TTC549 (cell line): ENCODE data around the gene ADAMTS12.
"Not testable (repeated sequence)": the region's sequence is repeated elsewhere in the genome, so short reads cannot be mapped to it uniquely, and the experiment has no call there.

Experiments used
- FAIRE-seq: peaks from 2 replicates; lab custom pipeline; 2012; peaks lifted over from hg19 to GRCh38; lab: Jason Lieb, UNC

Gene ADAMTS12

DNA sequence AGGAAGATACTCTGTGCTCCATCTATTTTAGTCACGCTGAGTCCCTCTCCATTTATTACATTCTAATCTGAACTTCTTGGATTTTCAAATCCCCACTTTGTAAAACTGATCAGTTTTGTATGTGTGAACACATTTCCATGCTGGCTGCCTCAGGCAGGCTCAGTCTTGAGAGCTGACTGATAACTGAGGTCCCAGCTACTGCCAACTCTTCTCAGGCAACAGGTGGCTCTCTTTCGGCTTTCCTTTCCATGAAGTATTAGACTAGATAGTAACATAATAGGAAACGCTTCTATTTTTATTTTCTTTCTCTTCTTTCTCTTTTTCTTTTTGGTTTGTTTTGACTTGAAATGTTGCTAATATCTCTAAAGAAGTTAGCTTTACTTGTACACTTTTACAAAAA is 312.6 kb downstream of the ADAMTS12 start:
- FAIRE-seq: no peak

DNA sequence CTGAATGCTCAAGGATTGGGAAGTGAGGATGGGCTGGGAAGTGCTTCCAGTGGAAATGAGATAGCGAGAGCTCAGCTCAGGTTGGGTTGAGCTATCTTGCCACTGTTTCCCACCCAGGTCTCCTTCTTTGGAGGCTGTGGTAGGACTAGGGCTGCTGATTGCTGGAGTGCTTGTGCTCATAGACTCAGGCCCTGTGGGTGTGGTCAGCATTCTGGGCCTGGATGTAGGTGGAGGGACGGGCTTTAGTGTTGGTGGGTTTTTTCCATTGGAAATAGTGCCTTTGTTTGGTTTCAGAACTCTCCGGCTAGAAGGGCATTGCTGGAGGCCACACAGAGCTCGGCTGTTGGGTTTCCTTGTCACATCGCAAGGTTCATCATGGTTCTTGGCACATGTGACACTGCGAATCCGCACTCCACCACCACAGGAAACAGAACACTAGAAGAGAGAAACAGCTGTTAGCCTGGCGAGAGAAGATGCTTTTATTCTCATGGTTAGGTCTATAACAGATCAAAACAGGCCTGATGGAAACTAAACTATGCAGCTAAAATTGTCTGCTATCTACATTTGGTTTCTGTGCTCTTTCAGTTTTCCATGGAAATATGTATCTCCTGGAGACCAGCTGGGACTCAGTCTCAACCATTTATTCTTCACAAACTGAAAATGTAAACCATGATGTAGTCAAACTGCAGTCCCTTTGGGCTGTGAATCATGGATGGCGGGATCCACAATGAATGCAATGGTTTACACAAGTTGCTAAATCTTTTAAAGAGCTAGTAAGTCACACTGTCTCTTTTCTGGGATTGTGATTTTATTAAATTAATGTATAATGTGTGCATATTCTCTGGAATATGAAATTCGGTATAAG is 314.8 kb downstream of the ADAMTS12 start:
- no peak for FAIRE-seq

GRCh38 chr5:33565324-33565723 is 326.5 kb downstream of the ADAMTS12 start:
- FAIRE-seq: no peak

DNA sequence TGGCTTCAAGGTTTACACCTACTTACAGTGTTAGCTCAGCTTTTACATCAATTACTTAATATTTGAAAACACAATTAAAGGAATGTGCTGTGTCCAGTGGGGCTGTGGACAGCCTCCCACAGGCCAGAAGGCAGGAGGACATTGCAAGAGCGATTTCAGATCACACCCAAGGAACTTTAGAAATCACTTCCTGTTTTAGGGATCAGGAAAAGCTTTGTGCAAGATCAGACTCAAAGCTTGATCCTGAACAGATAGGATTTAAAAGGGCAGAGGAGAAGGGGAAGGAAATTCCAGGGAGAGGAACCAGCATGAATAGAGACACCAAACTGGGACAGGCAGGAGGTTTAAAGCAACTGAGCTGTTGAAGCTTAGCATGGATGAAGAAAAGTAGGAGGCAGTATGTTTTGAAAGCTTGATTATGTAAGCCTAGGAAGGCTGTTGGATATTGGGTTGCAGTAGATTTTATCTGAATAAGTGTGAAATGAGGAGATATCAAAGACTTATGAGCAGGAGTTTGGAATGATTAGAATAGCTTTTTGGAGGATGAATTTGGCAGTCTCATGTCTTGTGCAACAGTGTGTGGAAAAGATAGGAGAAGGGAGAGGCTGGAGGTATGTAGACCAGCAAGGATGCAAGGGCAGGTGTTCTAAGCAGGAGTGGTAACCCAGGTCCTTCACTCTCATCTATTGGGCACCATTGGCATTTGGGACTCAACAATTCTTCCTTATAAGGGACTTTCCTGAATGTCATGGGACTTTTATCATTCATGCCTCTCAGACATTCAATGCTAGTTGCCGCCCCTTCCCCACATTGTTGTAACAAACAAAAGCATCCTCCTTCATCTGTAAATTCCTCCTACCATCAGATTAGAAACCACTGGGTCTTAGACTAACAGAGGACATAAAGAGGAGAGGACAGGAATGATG is 327.5 kb downstream of the ADAMTS12 start:
- no peak for FAIRE-seq

GRCh38 chr5:33563530-33563929 is 328.3 kb downstream of the ADAMTS12 start:
- no peak for FAIRE-seq

GRCh38 chr5:33558489-33558888 is 333.3 kb downstream of the ADAMTS12 start:
- no peak for FAIRE-seq

DNA sequence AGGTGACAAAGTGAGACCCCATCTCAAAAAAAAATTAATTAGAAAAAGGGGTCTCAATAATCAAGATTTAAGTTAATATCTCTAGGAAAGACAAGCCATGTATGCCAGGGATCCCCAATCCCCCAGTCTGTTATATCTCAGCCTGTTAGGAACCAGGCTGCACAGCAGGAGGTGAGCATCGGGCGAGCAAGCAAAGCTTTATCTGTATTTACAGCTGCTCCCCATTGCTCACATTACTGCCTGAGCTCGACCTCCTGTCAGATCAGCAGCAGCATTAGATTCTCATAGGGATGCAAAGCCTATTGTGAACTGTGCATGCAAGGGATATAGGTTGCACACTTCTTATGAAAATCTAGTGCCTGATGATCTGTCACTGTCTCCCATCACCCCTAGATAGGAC is 334.2 kb downstream of the ADAMTS12 start:
- FAIRE-seq: no peak

DNA sequence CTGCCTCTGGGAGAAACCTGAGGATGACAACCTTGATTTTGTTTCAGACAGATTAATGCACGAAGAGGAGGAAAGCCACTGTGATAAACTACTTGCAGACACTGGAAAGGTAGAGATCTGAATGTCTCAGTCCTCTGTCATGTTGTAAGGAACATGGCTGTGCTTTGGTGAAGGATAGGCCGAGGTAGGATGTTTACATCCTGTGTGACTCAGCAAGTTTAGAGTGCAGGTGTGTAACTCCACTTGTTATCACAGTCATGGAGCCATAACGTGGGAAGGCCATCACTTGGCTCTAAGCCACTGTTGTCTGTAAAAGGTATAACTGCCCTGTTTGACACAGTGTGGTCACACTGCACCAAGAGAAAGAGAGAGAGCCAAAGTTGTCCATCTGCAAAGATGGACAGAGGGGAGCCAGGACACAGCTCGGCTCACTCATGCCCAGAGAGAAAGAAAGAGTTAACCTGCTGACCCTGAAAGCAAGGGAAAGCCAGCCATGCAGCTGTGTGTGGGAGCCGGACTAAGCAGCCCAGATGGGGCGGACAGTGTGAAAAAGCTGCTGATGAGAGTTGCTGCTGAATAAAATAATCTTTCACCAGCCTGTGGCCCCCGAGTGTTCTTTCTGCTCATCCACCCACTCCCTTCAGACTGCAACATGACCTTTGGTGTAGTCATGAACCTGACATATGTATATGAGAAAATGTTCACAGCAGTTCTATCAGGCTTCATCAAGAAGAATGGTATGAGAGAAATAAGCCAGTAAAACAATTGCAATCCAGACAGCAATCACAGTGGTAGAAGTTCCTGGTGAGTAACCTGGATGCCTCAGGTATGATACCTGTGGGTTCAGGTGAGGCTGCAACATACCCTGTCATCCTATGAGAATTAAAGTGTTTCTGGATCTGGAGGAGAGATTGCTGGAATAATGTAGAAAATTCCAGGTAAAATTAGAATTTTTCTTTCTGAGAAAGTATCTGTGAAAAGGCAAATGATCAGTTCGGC is 335.2 kb downstream of the ADAMTS12 start:
- FAIRE-seq: no peak

GRCh38 chr5:33549982-33550567 is 341.7 kb downstream of the ADAMTS12 start:
- FAIRE-seq: no peak

DNA sequence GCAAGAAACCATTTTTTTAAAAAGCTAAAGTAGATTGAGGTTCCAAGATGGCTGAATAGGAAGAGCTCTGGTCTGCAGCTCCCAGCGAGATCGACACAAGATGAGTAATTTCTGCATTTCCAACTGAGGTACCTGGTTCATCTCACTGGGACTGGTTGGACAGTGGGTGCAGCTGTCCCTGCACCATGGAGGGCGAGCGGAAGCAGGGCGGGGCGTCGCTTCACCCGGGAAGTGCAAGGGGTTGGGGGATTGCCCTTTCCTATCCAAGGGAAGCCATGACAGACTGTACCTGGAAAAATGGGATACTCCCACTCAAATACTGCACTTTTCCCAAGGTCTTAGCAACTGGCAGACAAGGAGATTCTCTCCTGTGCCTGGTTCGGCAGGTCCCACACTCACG is 352.0 kb downstream of the ADAMTS12 start:
- FAIRE-seq: not testable (repeated sequence)

DNA sequence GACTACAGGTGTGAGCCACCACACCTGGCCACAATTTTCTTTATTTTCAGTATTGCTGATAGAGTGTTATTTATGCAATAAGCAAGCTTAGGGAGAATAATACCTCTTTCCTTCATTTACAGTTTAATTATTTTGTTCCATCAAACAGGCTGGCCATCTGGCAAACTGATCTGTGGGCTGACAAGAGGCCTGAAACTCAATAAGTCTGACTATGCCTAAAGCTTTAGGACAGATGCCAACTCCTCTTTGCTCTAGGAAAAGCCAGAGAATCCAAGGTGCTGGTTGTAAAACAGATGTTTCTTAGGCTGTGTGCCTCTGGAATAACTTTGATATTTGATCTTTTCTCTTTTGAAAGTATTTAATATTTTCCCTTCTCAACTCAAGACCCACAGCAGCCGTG is 352.6 kb downstream of the ADAMTS12 start:
- FAIRE-seq: no peak

GRCh38 chr5:33538201-33538600 is 353.6 kb downstream of the ADAMTS12 start:
- FAIRE-seq: no peak

- FAIRE-seq: no peak
Observed at GRCh38 chr5:33537240-33537639, 354.6 kb downstream of the ADAMTS12 start.

GRCh38 chr5:33536802-33537201 is 355.0 kb downstream of the ADAMTS12 start:
- no peak for FAIRE-seq

DNA sequence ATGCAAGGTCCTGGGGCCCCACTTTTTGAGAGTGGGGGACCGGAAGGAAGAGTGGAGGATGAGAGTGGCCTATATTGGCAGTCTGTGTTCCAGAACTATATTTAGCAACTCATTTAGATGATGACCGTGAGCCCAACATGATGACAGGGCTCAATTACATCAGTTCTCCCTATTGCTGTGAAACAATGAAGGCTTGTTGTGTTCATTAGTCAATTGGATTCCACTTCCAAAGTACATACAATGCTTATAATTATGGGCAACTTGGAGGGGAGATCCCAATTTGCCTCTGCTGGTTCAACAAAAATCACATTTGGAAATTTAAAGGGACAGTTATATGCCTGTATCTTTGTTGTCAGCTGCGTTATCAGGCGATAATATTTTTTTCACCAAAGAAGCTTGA is 360.0 kb downstream of the ADAMTS12 start:
- no peak for FAIRE-seq

GRCh38 chr5:33531037-33531298 is 360.8 kb downstream of the ADAMTS12 start:
- FAIRE-seq: no peak

DNA sequence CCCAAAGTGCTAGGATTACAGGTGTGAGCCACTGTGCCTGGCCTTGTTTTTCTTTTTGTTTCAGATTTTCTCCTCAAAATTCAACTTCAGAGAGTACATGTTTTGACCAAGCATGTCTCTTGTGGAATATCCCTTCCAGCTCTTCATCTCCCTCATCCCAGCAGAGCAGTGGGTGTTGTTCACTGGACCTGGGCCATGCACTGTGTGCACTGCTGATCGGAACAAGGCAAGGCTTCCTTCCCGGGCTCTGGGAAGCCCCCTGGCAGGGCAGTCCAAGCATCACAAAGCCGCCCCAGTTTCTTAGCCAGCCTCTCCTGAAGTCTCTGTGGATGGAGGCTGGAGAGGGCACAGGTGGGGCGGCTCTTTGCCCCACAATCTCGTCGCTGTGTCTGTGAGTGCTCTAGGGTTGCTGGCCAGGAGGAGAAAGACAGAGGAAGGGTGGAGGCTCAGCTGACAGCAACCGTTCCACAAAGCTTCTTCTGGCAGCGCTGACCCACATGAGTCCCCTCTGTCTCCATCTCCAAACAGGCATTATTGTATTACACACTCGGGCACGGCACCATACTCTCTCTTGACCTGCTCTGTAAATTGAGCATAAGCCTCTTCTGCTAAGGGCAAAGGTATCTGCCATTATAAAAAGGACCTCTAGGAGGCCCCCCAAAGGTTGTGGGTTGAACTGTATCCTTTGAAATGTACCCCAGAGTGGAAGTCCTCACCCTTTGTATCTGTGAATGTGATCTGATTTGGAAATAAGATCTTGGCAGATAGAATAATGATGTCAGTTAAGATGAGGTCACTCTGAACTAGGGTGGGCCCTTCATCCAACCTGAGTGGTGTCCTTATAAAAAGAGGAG is 361.4 kb downstream of the ADAMTS12 start:
- no peak for FAIRE-seq

DNA sequence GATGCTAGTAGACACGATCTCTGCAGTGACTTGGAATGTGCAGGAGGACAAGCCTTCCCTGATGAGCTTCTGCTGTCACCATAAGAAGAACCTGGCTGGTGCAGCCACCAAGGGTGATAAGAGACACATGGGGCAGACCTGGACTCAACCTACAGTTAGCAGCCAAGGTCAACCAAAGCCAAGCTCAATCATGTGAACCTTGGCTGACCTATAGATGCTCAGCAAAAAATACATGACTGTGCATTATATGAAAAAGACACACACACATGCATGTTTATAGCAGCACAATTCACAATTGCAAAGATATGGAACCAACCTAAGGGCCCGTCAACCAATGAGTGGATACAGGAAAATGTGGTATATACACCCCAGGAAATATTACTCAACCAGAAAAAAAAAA is 364.1 kb downstream of the ADAMTS12 start:
- FAIRE-seq: no peak

GRCh38 chr5:33526755-33527154 is 365.0 kb downstream of the ADAMTS12 start:
- FAIRE-seq: no peak

DNA sequence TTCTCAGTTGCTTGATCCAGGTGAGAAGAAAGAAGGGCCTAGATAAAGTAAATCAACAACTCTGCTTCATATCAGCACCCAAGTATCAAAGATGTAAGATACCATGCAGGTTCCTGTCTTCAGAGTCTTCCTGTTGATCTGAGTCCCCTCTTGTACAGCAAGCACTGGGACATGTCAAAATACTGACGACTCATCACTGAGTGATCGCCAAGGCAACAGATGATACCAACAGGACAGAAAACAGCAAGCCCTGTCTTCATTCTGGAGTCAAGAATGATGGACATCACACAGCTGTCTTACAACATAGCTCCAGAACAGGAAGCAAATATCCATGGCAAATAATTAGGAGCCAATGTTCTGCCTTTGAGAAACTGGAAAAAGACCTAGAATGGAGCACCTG is 367.3 kb downstream of the ADAMTS12 start:
- FAIRE-seq: no peak

GRCh38 chr5:33523208-33523771 is 368.5 kb downstream of the ADAMTS12 start:
- no peak for FAIRE-seq
